ENCODE results near the gene BMP6. TPM values are rescaled to one million over a fixed set of nuclear protein-coding genes. Genes with fewer than 3 reads are reported as not detected.

Gene BMP6
- total RNA-seq, 1 experiment from 2014 or later = not detected

DNA sequence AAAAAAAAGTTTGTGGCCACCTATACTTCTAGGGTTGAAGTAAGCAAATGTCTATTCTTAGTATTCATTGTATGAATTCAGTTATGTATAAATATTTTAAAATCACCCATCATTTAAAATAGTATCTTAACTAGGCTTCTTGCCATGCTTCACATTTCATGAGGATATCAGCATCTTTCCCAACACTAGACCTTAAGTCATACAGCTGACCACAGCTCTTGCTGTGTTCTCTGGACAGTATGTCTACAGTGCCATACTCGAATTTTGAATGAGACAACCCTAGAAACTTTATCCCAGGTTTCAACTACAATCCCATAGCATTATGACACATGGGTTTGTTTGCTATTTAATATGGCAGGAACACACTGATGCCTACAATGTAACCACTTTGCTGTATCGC is 179.5 kb downstream of the BMP6 start:
- H4K20me1 ChIP-seq (ENCODE audit: insufficient read depth, low read depth, low read length) = peaks cover 10% of the 10 kb centered on the region; the same call in 1 of the 2 replicates
- no peak for DNase-seq
- no peaks in the 10 kb centered on the region for H3K27me3 ChIP-seq (ENCODE audit: low read length)
- H3K4me1 ChIP-seq (ENCODE audit: low read length) = peaks cover 27% of the 10 kb centered on the region
- peaks cover 84% of the 10 kb centered on the region for H3K79me2 ChIP-seq (ENCODE audit: low read length)
- no peaks in the 10 kb centered on the region for H3K9me3 ChIP-seq (ENCODE audit: low read length)
- H3K9ac ChIP-seq (ENCODE audit: low read length) = no peak overlapping the region
- H3K36me3 ChIP-seq (ENCODE audit: insufficient read depth, low read length) = peaks cover 38% of the 10 kb centered on the region; the same call in 1 of the 2 replicates
- no peaks in the 10 kb centered on the region for H3K9me2 ChIP-seq (replicated peaks; ENCODE audit: insufficient read depth, low read length)
- no peak overlapping the region for H2AFZ ChIP-seq (ENCODE audit: low read length)
- no peak overlapping the region for H3K4me3 ChIP-seq (ENCODE audit: low read length)
- H3K4me2 ChIP-seq (ENCODE audit: low read depth, low read length, poor library complexity, severe bottlenecking) = no peak overlapping the region
- no peak overlapping the region for H3K27ac ChIP-seq (ENCODE audit: low read length)

DNA sequence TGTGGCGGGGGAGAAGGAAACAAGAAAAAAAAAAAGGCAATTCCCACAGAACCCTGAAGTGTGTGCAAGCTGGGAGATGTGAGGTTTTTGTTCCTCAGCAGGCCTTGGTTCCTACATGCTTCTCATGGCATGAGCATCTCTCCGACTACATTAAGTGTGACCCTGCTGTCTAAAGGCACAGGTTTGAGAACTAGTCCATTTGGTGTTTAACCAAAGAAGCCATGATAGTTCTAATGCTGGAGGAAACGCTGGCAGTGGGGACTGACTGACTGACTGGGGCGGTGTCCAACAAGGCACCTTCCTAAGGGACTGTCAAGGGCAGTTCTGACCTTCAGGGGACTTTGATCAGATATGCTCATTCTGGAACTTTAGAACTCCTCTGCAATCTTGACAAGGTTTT is 180.8 kb downstream of the BMP6 start:
- Histone ChIP-seq H3K4me1 (ENCODE audit: low read length) (peaks cover 19% of the 10 kb centered on the region), H3K9me2 (replicated peaks; ENCODE audit: insufficient read depth, low read length) (no peaks in the 10 kb centered on the region), H3K79me2 (ENCODE audit: low read length) (peaks cover 75% of the 10 kb centered on the region), H3K27ac (ENCODE audit: low read length) (no peak overlapping the region), H3K9ac (ENCODE audit: low read length) (no peak overlapping the region), H3K9me3 (ENCODE audit: low read length) (no peaks in the 10 kb centered on the region), H3K4me2 (ENCODE audit: low read depth, low read length, poor library complexity, severe bottlenecking) (no peak overlapping the region), H3K4me3 (ENCODE audit: low read length) (no peak overlapping the region), H3K36me3 (ENCODE audit: insufficient read depth, low read length) (peaks cover 29% of the 10 kb centered on the region; the same call in 1 of the 2 replicates), H4K20me1 (ENCODE audit: insufficient read depth, low read depth, low read length) (peaks cover 4% of the 10 kb centered on the region; the same call in 1 of the 2 replicates), H3K27me3 (ENCODE audit: low read length) (no peaks in the 10 kb centered on the region), H2AFZ (ENCODE audit: low read length) (no peak overlapping the region)
- no peak for DNase-seq

DNA sequence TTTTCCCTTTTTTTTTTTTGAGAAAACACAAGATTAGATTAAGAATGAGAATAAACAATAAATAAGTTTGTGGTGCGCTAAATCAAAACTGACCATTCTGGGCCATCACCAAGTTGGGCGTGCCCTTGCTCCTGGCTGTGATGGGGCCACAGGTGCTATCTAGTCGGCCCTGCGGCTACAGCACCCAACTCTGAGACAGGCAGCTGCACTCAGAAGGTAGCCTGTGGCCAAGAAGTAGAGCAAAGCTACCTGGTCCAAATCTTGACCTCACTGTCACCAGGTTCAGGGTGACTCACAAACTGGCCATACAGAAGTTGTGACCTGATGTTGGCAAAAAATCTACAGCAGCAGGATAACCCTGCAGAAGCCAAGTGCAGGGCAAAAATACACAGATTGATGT is 181.3 kb downstream of the BMP6 start:
- no peak overlapping the region for H3K4me3 ChIP-seq (ENCODE audit: low read length)
- H3K27ac ChIP-seq (ENCODE audit: low read length) = no peak overlapping the region
- no peaks in the 10 kb centered on the region for H3K9me3 ChIP-seq (ENCODE audit: low read length)
- H3K27me3 ChIP-seq (ENCODE audit: low read length) = no peaks in the 10 kb centered on the region
- no peak overlapping the region for H3K9ac ChIP-seq (ENCODE audit: low read length)
- H3K4me2 ChIP-seq (ENCODE audit: low read depth, low read length, poor library complexity, severe bottlenecking) = no peak overlapping the region
- H3K4me1 ChIP-seq (ENCODE audit: low read length) = peaks cover 16% of the 10 kb centered on the region
- no peak overlapping the region for H2AFZ ChIP-seq (ENCODE audit: low read length)
- peaks cover 72% of the 10 kb centered on the region for H3K79me2 ChIP-seq (ENCODE audit: low read length)
- H3K36me3 ChIP-seq (ENCODE audit: insufficient read depth, low read length) = peaks cover 26% of the 10 kb centered on the region; the same call in 1 of the 2 replicates
- no peaks in the 10 kb centered on the region for H3K9me2 ChIP-seq (replicated peaks; ENCODE audit: insufficient read depth, low read length)
- H4K20me1 ChIP-seq (ENCODE audit: insufficient read depth, low read depth, low read length) = peaks cover 4% of the 10 kb centered on the region; the same call in 1 of the 2 replicates
- no peak for DNase-seq

DNA sequence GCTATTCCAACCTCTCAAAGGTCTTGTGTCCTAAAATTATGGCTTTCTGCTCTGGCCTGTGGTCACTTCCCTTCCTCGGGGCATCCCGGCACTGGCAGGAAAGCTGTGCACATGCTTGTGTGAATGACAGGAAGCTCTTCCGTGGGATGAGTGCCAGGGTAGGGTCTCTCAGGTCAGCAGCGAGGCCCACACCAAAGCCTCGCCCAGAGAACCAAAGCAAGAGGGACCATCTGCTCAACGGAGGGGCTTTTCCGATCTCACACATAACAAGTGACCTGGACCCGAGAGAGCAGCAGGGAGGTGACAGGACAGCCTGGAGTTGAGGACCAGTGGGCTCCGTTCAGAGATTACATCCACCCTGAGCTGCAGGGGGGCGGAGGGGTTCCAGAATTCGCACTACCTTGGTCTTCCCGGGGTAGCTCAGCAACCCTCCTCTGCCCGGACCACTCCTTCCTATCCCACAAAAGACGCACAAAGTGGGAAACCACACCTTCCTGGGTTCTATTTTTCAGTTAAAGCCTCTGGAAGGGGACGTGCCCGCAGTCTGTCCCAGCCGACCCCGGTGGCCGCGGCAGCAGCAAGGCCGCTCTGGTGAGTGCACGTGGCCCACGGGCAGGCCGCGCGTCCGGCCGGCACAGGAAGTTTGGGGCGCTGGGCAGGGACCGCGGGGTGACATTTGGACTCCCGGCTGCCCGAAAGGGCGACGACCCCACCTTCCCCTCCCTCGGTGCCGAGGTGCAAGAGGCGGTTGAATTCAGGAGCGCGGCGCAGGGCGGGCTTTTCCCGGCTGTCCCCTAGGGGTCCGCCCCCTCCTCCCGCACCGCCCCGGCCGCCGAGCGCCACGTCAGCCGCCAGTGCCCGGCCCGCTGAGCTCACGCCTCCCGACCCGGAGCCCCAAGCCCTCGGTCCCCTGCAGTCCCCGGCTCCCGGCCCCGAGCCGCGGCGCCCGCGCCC is 183.7 kb downstream of the BMP6 start:
- Histone ChIP-seq H3K9ac (ENCODE audit: low read length) (peak overlapping the region; percentile 78), H3K27me3 (ENCODE audit: low read length) (no peaks in the 10 kb centered on the region), H2AFZ (ENCODE audit: low read length) (no peak overlapping the region), H3K36me3 (ENCODE audit: insufficient read depth, low read length) (peaks cover 6% of the 10 kb centered on the region; the same call in 1 of the 2 replicates), H3K4me3 (ENCODE audit: low read length) (peak overlapping the region; percentile 88), H3K9me3 (ENCODE audit: low read length) (no peaks in the 10 kb centered on the region), H3K27ac (ENCODE audit: low read length) (peak overlapping the region; percentile 11; the same call in 1 of the 2 replicates), H3K9me2 (replicated peaks; ENCODE audit: insufficient read depth, low read length) (no peaks in the 10 kb centered on the region), H3K79me2 (ENCODE audit: low read length) (peaks cover 52% of the 10 kb centered on the region), H4K20me1 (ENCODE audit: insufficient read depth, low read depth, low read length) (0 out of 2 replicates have a peak, but pooled peaks cover 4% of the 10 kb centered on the region), H3K4me2 (ENCODE audit: low read depth, low read length, poor library complexity, severe bottlenecking) (peak overlapping the region; percentile 89), H3K4me1 (ENCODE audit: low read length) (peaks cover 16% of the 10 kb centered on the region)
- DNase-seq = peak; percentile 74

DNA sequence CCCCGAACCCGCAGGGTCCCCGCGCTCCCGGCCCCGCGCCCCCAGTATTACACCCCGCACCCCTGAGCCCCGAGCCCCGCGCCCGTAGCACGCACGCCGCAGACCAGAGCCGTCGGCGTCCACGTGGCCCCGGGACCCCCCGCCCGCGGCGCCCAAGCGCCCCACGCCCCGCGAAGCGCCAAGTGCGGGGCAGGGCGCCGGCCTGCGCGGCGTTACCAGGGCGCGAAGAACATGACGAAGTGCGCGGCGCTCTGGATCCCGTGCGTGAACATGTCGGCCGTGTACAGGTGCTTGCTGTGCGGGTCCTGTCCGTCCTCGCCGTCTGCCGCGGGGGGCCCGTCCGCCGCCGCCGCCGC is 184.4 kb downstream of the BMP6 start:
- Histone ChIP-seq H3K36me3 (ENCODE audit: insufficient read depth, low read length) (0 out of 2 replicates have a peak, but pooled peaks cover 4% of the 10 kb centered on the region), H3K79me2 (ENCODE audit: low read length) (peaks cover 45% of the 10 kb centered on the region), H3K9me3 (ENCODE audit: low read length) (no peaks in the 10 kb centered on the region), H4K20me1 (ENCODE audit: insufficient read depth, low read depth, low read length) (0 out of 2 replicates have a peak, but pooled peaks cover 2% of the 10 kb centered on the region), H3K9ac (ENCODE audit: low read length) (peak overlapping the region; percentile 78), H3K4me3 (ENCODE audit: low read length) (peak overlapping the region; percentile 88), H3K4me2 (ENCODE audit: low read depth, low read length, poor library complexity, severe bottlenecking) (peak overlapping the region; percentile 89), H3K27me3 (ENCODE audit: low read length) (no peaks in the 10 kb centered on the region), H2AFZ (ENCODE audit: low read length) (no peak overlapping the region), H3K9me2 (replicated peaks; ENCODE audit: insufficient read depth, low read length) (no peaks in the 10 kb centered on the region), H3K27ac (ENCODE audit: low read length) (no peak overlapping the region), H3K4me1 (ENCODE audit: low read length) (peaks cover 16% of the 10 kb centered on the region)
- no peak for DNase-seq

DNA sequence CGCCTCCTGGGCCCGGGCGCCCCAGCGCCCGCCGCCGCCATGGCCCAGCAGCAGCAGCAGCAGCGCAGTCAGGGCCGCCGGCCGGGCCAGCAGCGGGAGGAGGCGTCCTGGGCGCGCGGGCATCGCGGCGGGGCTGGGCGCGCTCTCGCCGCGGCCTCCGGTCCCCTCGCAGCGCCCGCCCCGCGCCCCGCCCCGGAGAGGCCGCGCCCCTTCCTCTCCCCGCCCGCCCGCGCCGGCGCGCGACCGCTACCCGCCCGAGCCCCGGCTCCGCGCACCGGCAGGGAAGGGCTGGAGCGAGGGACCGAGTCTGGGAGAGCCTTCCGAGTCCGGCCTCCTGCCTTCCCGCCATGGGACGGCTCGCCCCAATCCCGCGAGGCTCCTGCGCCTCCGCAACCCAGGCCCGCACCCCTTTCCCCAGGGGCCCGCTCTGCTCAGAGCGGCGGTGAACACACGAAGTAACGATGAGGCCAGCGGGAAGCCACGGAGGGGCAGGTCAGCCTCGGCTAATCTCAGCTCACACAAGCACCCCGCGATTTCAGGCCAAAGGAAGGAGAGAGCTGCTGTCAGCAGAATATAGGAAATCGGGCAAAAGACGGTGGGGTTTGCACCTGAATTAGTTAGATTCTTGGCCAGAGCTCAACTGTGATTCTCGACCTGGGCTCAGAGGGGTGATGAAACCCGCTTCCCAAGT is 184.9 kb downstream of the BMP6 start, which contains the start of gene TXNDC5:
Gene TXNDC5, minus strand, starts transcription at position 135 of the 691 bp plus-strand sequence. Its CDS starts 12 bp downstream, at position 123.
- Histone ChIP-seq H3K4me3 (ENCODE audit: low read length) (peak within 1 kb of the TSS; percentile 88), H3K27ac (ENCODE audit: low read length) (no peak within 1 kb of the TSS; the same call in 1 of the 2 replicates), H4K20me1 (ENCODE audit: insufficient read depth, low read depth, low read length) (no peaks in the 10 kb centered on the region), H3K9me2 (replicated peaks; ENCODE audit: insufficient read depth, low read length) (no peaks in the 10 kb centered on the region), H3K79me2 (ENCODE audit: low read length) (peaks cover 40% of the 10 kb centered on the region), H3K36me3 (ENCODE audit: insufficient read depth, low read length) (no peaks in the 10 kb centered on the region), H2AFZ (ENCODE audit: low read length) (peak within 1 kb of the TSS; percentile 96), H3K27me3 (ENCODE audit: low read length) (no peaks in the 10 kb centered on the region), H3K4me2 (ENCODE audit: low read depth, low read length, poor library complexity, severe bottlenecking) (peak within 1 kb of the TSS; percentile 89), H3K4me1 (ENCODE audit: low read length) (peaks cover 16% of the 10 kb centered on the region), H3K9ac (ENCODE audit: low read length) (peak within 1 kb of the TSS; percentile 82), H3K9me3 (ENCODE audit: low read length) (no peaks in the 10 kb centered on the region)
- DNase-seq = peak; percentile 87

DNA sequence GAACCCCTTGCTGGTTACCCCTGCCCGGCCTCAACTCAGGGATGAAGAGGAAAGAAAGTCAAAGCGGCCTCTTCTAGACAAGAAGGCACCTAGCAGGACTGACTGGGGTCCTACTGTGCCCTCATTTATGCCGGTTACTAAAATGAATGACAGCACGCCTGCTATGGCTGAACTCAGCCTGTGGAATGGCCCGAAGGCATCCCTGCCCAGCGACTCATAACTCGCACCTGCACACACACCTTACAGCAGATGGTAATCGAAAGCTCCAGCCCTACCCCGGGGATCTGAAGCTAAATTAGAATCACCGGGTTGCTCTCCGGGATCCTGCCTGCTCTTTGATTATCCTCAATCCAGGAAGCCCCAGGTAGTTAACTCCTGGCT is 185.4 kb downstream of the BMP6 start:
- no peaks in the 10 kb centered on the region for H4K20me1 ChIP-seq (ENCODE audit: insufficient read depth, low read depth, low read length)
- H2AFZ ChIP-seq (ENCODE audit: low read length) = peak overlapping the region; percentile 96; the same call in 1 of the 2 replicates
- H3K4me1 ChIP-seq (ENCODE audit: low read length) = peaks cover 16% of the 10 kb centered on the region
- no peak overlapping the region for H3K27ac ChIP-seq (ENCODE audit: low read length)
- peak overlapping the region; percentile 75 for H3K4me3 ChIP-seq (ENCODE audit: low read length)
- H3K4me2 ChIP-seq (ENCODE audit: low read depth, low read length, poor library complexity, severe bottlenecking) = peak overlapping the region; percentile 89
- no peaks in the 10 kb centered on the region for H3K36me3 ChIP-seq (ENCODE audit: insufficient read depth, low read length)
- peaks cover 36% of the 10 kb centered on the region for H3K79me2 ChIP-seq (ENCODE audit: low read length)
- no peaks in the 10 kb centered on the region for H3K9me2 ChIP-seq (replicated peaks; ENCODE audit: insufficient read depth, low read length)
- H3K9ac ChIP-seq (ENCODE audit: low read length) = peak overlapping the region; percentile 82
- DNase-seq = no peak
- no peaks in the 10 kb centered on the region for H3K27me3 ChIP-seq (ENCODE audit: low read length)
- H3K9me3 ChIP-seq (ENCODE audit: low read length) = no peaks in the 10 kb centered on the region

DNA sequence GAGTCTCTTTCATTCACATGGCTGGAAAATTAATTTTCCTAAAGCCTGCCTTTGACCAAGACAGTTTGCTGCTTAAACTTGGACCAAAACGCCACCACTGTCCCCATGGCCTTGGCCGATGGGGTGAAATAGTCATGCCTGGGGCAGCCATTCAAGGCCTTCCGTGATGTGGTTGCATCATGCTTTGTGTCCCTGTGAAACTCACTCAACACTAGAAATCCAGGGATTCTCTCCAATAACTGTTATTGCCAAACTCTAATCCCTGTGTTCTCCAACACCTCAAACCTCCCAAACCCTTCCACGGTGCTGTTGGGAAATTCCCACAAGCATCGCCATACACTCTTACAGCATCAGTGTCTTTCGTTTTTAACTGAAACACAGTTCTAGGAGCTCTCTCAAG is 186.1 kb downstream of the BMP6 start:
- H3K4me2 ChIP-seq (ENCODE audit: low read depth, low read length, poor library complexity, severe bottlenecking) = no peak overlapping the region
- H3K79me2 ChIP-seq (ENCODE audit: low read length) = peaks cover 29% of the 10 kb centered on the region
- H2AFZ ChIP-seq (ENCODE audit: low read length) = no peak overlapping the region
- H3K4me3 ChIP-seq (ENCODE audit: low read length) = no peak overlapping the region
- no peaks in the 10 kb centered on the region for H4K20me1 ChIP-seq (ENCODE audit: insufficient read depth, low read depth, low read length)
- H3K36me3 ChIP-seq (ENCODE audit: insufficient read depth, low read length) = no peaks in the 10 kb centered on the region
- H3K9me3 ChIP-seq (ENCODE audit: low read length) = no peaks in the 10 kb centered on the region
- H3K27ac ChIP-seq (ENCODE audit: low read length) = no peak overlapping the region
- DNase-seq = no peak
- no peaks in the 10 kb centered on the region for H3K9me2 ChIP-seq (replicated peaks; ENCODE audit: insufficient read depth, low read length)
- H3K4me1 ChIP-seq (ENCODE audit: low read length) = peaks cover 16% of the 10 kb centered on the region
- H3K9ac ChIP-seq (ENCODE audit: low read length) = no peak overlapping the region
- no peaks in the 10 kb centered on the region for H3K27me3 ChIP-seq (ENCODE audit: low read length)
